Adrenal gland (tissue), 5 donors: ENCODE measurements around the gene ALG13.

ENCODE experiments used
- CTCF ChIP-seq, 6 experiments: fragments of 450-650 bp in 4 of 6; fragments of 200-600 bp in 2 of 6; sonication (generic) in 1 of 6; IDR thresholded peaks; 1 replicate in 5 of 6; 2 replicates in 1 of 6; pipeline versions ENCODE4 v1.5.1 to v1.8.0; 2016 to 2021; ENCODE audit warnings: antibody characterized with exemption in 6 of 6, mild to moderate bottlenecking in 2 of 6, moderate library complexity in 1 of 6
- POLR2A ChIP-seq, 2 donors: fragments of 450-650 bp; IDR thresholded peaks; one replicate each; pipeline ENCODE4 v1.6.1; 2017; ENCODE audit warnings: antibody characterized with exemption in 2 of 2, mild to moderate bottlenecking in 2 of 2, moderate library complexity in 1 of 2
- donor health status: DM: no; HTN: no; CAD: no.

GRCh38 chrX:111650845-111651244 lies 30.1 kb upstream of the ALG13 start:
- TF ChIP-seq CTCF (IDR thresholded peaks at IDR 0.05) (no peak), POLR2A (IDR thresholded peaks at IDR 0.05) (no peak)
